ENCODE data around the gene NUTM2F. TPM values are rescaled to one million over a fixed set of nuclear protein-coding genes. Genes with fewer than 3 reads are reported as not detected.

Gene NUTM2F
- total and polyA plus RNA-seq, 8 donors, result not detected

Other genes starting within 250 kb of the NUTM2F start
- 10 to 100 TPM in 3 of 5 donors, 1 to 10 TPM in 2; 7.2 to 45.0 (median 13.6) TPM for gene PTPDC1, start 244.2 kb downstream of the NUTM2F start, total RNA-seq
- 1 to 10 TPM; 2.8 to 5.8 (median 2.9) TPM for gene PTPDC1, start 244.2 kb downstream of the NUTM2F start, polyA plus RNA-seq
- gene ZNF169, start 69.3 kb downstream of the NUTM2F start, total RNA-seq, result 10 to 100 TPM in 2 of 5 donors, 1 to 10 TPM in 3; 1.3 to 13.2 (median 7.0) TPM
- 1 to 10 TPM in 2 of 3 donors, under 1 TPM in 1; 0.93 to 1.3 (median 1.1) TPM for gene ZNF169, start 69.3 kb downstream of the NUTM2F start, polyA plus RNA-seq
- 1 to 10 TPM in 2 of 5 donors, under 1 TPM in 2, not detected in 1; 0.45 to 1.8 (median 1.3) TPM for gene PCAT7, start 226.4 kb upstream of the NUTM2F start, total RNA-seq
- gene PCAT7, start 226.4 kb upstream of the NUTM2F start, polyA plus RNA-seq, result under 1 TPM; 0.18 to 0.62 (median 0.46) TPM